Mesendoderm (in vitro differentiated cells): ENCODE measurements around the gene UBXN11.

ENCODE experiments used
- DNase-seq: peaks from one replicate; pipeline ENCODE4 v3.0.0; 2013
- H2AK5ac ChIP-seq: 2 replicates; pipeline ENCODE4 v1.6.1; 2013; ENCODE audit warnings: low read length, inconsistent platforms
- H2BK120ac ChIP-seq: 2 replicates; pipeline ENCODE4 v1.6.1; 2013; ENCODE audit warnings: low read depth, mild to moderate bottlenecking, low read length, moderate library complexity, mixed read lengths
- H2BK15ac ChIP-seq: replicated peaks from 2 replicates; pipeline ENCODE4 v1.6.1; 2013; ENCODE audit warnings: low read depth, mild to moderate bottlenecking, moderate library complexity
- H2BK5ac ChIP-seq: 2 replicates; pipeline ENCODE4 v1.6.1; 2013; ENCODE audit warnings: low read length, inconsistent platforms
- H3K18ac ChIP-seq: 2 replicates; pipeline ENCODE4 v1.6.1; 2013; ENCODE audit warnings: mild to moderate bottlenecking, low read length, mixed read lengths
- H3K23ac ChIP-seq: one replicate; pipeline ENCODE4 v1.6.1; 2013; ENCODE audit warnings: low read length
- H3K27ac ChIP-seq: 2 replicates; pipeline ENCODE4 v1.5.1; 2013; ENCODE audit warnings: low read depth, mild to moderate bottlenecking, inconsistent platforms, low read length, moderate library complexity
- H3K27me3 ChIP-seq: 2 replicates; pipeline ENCODE4 v1.6.1; 2013; ENCODE audit warnings: low read length, control low read depth, mild to moderate bottlenecking, inconsistent platforms; ENCODE audit not compliant: insufficient read depth, poor library complexity
- H3K36me3 ChIP-seq: 2 replicates; pipeline ENCODE4 v1.6.1; 2013; ENCODE audit warnings: low read length, inconsistent platforms; ENCODE audit not compliant: control insufficient read depth, insufficient read depth
- H3K4ac ChIP-seq: one replicate; pipeline ENCODE4 v1.6.1; 2013; ENCODE audit warnings: low read depth, mild to moderate bottlenecking, low read length, moderate library complexity
- H3K4me1 ChIP-seq: 2 replicates; pipeline ENCODE4 v1.6.1; 2013; ENCODE audit warnings: low read depth, low read length, inconsistent platforms; ENCODE audit not compliant: control insufficient read depth
- H3K4me2 ChIP-seq: 2 replicates; pipeline ENCODE4 v1.6.1; 2013; ENCODE audit warnings: low read length
- H3K4me3 ChIP-seq: 2 replicates; pipeline ENCODE4 v1.5.1; 2013; ENCODE audit warnings: mild to moderate bottlenecking, low read length
- H3K56ac ChIP-seq: one replicate; pipeline ENCODE4 v1.6.1; 2013; ENCODE audit warnings: low read length
- H3K79me1 ChIP-seq: 2 replicates; pipeline ENCODE4 v1.6.1; 2013; ENCODE audit warnings: low read length, inconsistent platforms
- H3K79me2 ChIP-seq: 2 replicates; pipeline ENCODE4 v1.6.1; 2013; ENCODE audit warnings: mild to moderate bottlenecking, low read length; ENCODE audit not compliant: control insufficient read depth, insufficient read depth
- H3K9ac ChIP-seq: 2 replicates; pipeline ENCODE4 v1.6.1; 2013; ENCODE audit warnings: low read length, inconsistent platforms
- H4K5ac ChIP-seq: one replicate; pipeline ENCODE4 v1.6.1; 2013; ENCODE audit warnings: low read length
- H4K8ac ChIP-seq: one replicate; pipeline ENCODE4 v1.6.1; 2013; ENCODE audit warnings: low read depth, mild to moderate bottlenecking, control low read depth, low read length, moderate library complexity
- WGBS: extraction: QIAGEN DNeasy Blood & Tissue Kit; methylation state at CpG from one replicate; pipeline ENCODE4 v1.1.7; 2013; ENCODE audit warnings: low lambda C conversion rate, missing lambda C conversion rate; ENCODE audit not compliant: insufficient coverage; ENCODE audit errors: extremely low coverage; 5-methylcytosine and 5-hydroxymethylcytosine counted together

Gene UBXN11

DNA sequence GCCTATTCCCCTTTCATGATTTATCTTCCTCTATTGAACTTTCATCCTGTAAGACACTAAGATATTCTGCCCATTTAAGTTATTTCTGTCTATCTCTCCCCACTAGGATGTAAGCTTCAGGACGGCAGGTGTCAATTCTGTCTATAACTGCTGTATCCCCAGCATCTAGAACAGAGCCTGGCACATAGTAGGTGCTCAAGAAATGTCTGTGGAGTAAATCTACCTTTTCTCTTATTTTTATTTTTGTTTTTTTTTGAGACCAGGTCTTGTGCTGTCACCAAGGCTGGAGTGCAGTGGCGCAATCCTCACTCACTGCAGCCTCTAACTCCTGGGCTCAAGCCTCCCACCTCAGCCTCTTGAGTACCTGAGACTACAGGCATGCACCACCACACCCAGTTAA is 16.9 kb upstream of the UBXN11 start:
- Histone ChIP-seq H3K36me3 (no peaks in the 10 kb centered on the region), H3K23ac (no peak overlapping the region), H3K27ac (no peak overlapping the region), H2BK5ac (no peak overlapping the region), H3K4me2 (no peak overlapping the region), H2AK5ac (no peak overlapping the region), H3K4me1 (no peaks in the 10 kb centered on the region), H3K56ac (no peak overlapping the region), H3K27me3 (no peaks in the 10 kb centered on the region), H2BK120ac (no peak overlapping the region), H2BK15ac (no peak overlapping the region), H3K79me2 (no peaks in the 10 kb centered on the region), H3K79me1 (no peaks in the 10 kb centered on the region), H4K8ac (no peak overlapping the region), H3K4ac (no peak overlapping the region), H3K9ac (no peak overlapping the region), H4K5ac (no peak overlapping the region), H3K4me3 (no peak overlapping the region), H3K18ac (no peak overlapping the region)
- DNase-seq = no peak
- WGBS = no CpG with 5 or more reads among the region's 2 CpGs

DNA sequence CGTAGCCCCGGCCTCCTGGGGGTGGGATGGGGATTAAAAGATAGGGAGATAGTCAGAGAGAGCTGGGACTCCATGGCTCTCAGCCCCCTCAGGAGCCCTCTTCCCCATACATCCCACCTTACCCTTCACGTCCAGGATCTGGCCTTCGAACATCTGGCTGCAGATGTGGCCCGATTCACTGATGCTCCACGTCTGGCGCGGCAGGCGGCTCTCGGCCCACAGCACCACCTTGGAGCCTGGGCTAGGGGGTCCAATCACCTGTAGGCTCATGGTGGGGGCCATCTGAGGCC is 15.6 kb upstream of the UBXN11 start:
- WGBS = no CpG with 5 or more reads among the region's 10 CpGs
- no peak overlapping the region for H2BK15ac ChIP-seq
- no peak overlapping the region for H3K23ac ChIP-seq
- H3K79me1 ChIP-seq = no peaks in the 10 kb centered on the region
- no peak overlapping the region for H3K18ac ChIP-seq
- no peak for DNase-seq
- H4K5ac ChIP-seq = no peak overlapping the region
- H3K27me3 ChIP-seq = no peaks in the 10 kb centered on the region
- no peak overlapping the region for H2BK5ac ChIP-seq
- no peaks in the 10 kb centered on the region for H3K79me2 ChIP-seq
- H3K4me2 ChIP-seq = no peak overlapping the region
- no peak overlapping the region for H4K8ac ChIP-seq
- peaks cover 2% of the 10 kb centered on the region for H3K4me1 ChIP-seq
- no peaks in the 10 kb centered on the region for H3K36me3 ChIP-seq
- H2AK5ac ChIP-seq = no peak overlapping the region
- H3K9ac ChIP-seq = no peak overlapping the region
- no peak overlapping the region for H3K27ac ChIP-seq
- no peak overlapping the region for H3K56ac ChIP-seq
- no peak overlapping the region for H3K4me3 ChIP-seq
- H2BK120ac ChIP-seq = no peak overlapping the region
- H3K4ac ChIP-seq = no peak overlapping the region

DNA sequence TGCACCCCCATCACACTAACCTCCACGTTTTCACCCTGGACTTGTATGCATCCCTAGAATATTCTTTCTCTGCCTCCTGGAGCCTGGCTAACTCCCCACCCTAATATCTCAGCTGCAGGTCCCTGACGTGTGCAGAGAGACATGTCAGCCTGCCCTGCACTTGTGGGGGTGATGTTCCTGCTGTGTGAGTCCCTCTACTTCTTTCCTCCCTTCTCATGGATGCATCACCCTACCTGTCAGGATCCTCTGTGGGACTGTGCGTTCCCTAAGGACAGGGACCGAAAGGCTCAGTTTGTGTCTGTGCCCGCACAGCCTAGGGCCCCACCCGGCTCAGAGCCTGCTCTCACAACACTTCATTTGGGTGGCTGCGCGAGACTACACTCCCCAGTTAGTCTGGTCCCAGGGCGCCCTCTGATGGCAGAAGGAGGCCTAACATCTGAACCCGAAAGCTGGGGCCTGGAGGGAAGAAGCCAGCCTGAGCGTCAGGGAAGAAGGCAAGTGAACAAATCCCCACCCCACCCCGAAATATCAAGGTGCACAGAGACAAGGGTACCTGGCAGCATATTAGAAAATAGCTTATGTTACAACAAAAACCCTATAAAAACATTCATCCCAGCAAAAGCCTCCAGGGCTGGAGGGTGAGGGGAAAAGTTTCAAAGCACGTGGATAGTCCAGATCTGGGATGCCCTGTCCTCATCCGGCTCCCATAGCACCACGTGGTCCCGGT is 15.0 kb upstream of the UBXN11 start:
- Histone ChIP-seq H3K79me2 (no peaks in the 10 kb centered on the region), H3K4me1 (peaks cover 2% of the 10 kb centered on the region), H3K23ac (no peak overlapping the region), H3K4me2 (no peak overlapping the region), H3K4me3 (no peak overlapping the region), H4K8ac (no peak overlapping the region), H3K9ac (peak overlapping the region; percentile 54), H2AK5ac (no peak overlapping the region), H3K56ac (peak overlapping the region; percentile 79), H3K4ac (no peak overlapping the region), H3K79me1 (no peaks in the 10 kb centered on the region), H3K18ac (no peak overlapping the region), H2BK120ac (no peak overlapping the region), H4K5ac (no peak overlapping the region), H2BK5ac (no peak overlapping the region), H3K36me3 (no peaks in the 10 kb centered on the region), H2BK15ac (no peak overlapping the region), H3K27me3 (no peaks in the 10 kb centered on the region), H3K27ac (no peak overlapping the region)
- peak; percentile 88 for DNase-seq
- WGBS = no CpG with 5 or more reads among the region's 16 CpGs

DNA sequence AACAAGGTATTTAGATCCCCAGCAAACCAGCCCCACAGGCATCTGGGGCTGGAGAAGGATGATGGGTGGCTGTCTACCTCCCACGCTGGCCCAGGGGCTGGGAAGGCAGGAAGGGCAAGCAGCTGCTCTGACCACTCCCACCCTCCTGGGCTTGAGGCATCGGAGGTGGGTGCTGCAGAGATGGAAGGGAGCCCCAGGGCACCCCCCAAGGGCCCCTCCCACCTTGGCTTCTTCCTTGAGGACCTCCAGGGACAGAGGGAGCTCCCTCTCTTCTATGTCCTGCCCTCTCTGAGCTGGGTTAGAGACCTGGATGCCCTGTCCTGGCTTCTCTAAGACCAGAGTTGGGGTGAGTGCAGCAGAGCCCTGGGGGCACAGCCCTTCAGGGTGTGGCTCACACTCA is 14.5 kb upstream of the UBXN11 start:
- no peak overlapping the region for H2BK120ac ChIP-seq
- no peaks in the 10 kb centered on the region for H3K79me2 ChIP-seq
- H3K27me3 ChIP-seq = no peaks in the 10 kb centered on the region
- no peaks in the 10 kb centered on the region for H3K79me1 ChIP-seq
- no peak overlapping the region for H2BK5ac ChIP-seq
- no peak overlapping the region for H3K18ac ChIP-seq
- no peak overlapping the region for H3K56ac ChIP-seq
- H3K9ac ChIP-seq = no peak overlapping the region
- no CpG with 5 or more reads among the region's 2 CpGs for WGBS
- H3K4ac ChIP-seq = no peak overlapping the region
- no peak overlapping the region for H4K8ac ChIP-seq
- H3K27ac ChIP-seq = no peak overlapping the region
- H2BK15ac ChIP-seq = no peak overlapping the region
- H3K4me3 ChIP-seq = no peak overlapping the region
- H4K5ac ChIP-seq = no peak overlapping the region
- H3K23ac ChIP-seq = no peak overlapping the region
- no peak overlapping the region for H3K4me2 ChIP-seq
- H3K36me3 ChIP-seq = no peaks in the 10 kb centered on the region
- DNase-seq = no peak
- no peak overlapping the region for H2AK5ac ChIP-seq
- H3K4me1 ChIP-seq = peaks cover 2% of the 10 kb centered on the region

DNA sequence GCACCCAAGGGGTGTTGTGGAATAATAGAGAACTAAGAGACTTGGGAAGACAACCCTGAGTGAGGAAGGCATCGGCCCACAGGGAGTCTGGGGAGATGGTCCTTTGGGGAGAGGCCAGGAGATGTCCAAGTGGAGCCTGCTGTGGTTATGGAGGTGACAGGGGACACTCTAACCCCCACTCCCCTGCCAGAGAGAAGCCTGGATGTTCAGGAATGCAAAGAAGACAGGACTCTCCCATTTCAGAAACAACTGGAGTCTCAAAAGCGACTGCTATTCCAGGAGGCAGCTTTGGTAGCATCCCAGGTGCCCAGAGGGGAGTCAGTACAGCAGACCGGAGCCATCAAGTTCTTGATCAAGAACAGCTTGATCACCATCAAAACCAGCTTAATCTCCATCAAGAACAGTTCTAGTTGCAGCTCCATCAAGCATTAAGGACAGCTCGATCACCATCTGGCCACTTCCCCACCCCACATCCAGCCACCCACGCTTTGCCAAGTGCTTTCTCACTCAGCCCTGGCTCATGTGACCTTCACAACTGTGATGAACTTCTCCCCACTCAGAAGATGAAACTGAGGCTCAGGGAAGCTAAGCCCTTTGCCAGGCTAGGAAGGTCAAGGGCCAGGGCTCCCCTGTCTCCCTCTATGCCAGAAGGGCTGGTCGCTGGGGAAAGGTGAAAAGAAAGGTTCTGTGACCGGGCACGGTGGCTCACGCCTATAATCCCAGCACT is 12.1 kb upstream of the UBXN11 start:
- Histone ChIP-seq H3K36me3 (no peaks in the 10 kb centered on the region), H3K18ac (no peak overlapping the region), H3K4ac (no peak overlapping the region), H3K56ac (no peak overlapping the region), H2BK5ac (no peak overlapping the region), H2BK120ac (no peak overlapping the region), H3K79me1 (no peaks in the 10 kb centered on the region), H3K23ac (no peak overlapping the region), H2AK5ac (no peak overlapping the region), H3K27ac (no peak overlapping the region), H4K8ac (no peak overlapping the region), H3K9ac (no peak overlapping the region), H3K4me1 (peaks cover 2% of the 10 kb centered on the region), H3K4me3 (no peak overlapping the region), H3K4me2 (no peak overlapping the region), H2BK15ac (no peak overlapping the region), H3K79me2 (no peaks in the 10 kb centered on the region), H4K5ac (no peak overlapping the region), H3K27me3 (no peaks in the 10 kb centered on the region)
- DNase-seq = no peak
- no CpG with 5 or more reads among the region's 9 CpGs for WGBS
